BLaER1 treated with 17β-estradiol and CSF1 and Interleukin-3, amounts not matched to agents 10 nM and 100 nM (cell line): Measurements from ENCODE around the gene NOXA1.
A peak's percentile ranks its signal among the peaks of the same experiment; 100 is the strongest.

Source experiments
- H3K27ac ChIP-seq, 11 experiments: shearing (Covaris generic); formaldehyde crosslinking; 2 replicates each; pipeline ENCODE4 v1.8.1; 2022
- H3K27me3 ChIP-seq, 11 experiments: shearing (Covaris generic); formaldehyde crosslinking; 2 replicates each; pipeline ENCODE4 v1.8.1; 2022
- H3K36me3 ChIP-seq, 11 experiments: shearing (Covaris generic); formaldehyde crosslinking; 2 replicates each; pipeline ENCODE4 v1.8.1; 2022
- H3K4me1 ChIP-seq, 10 experiments: shearing (Covaris generic); formaldehyde crosslinking; 2 replicates each; pipeline ENCODE4 v1.8.1; 2022
- H3K4me2 ChIP-seq, 11 experiments: shearing (Covaris generic); formaldehyde crosslinking; 2 replicates each; pipeline ENCODE4 v1.8.1; 2022
- H3K4me3 ChIP-seq, 10 experiments: shearing (Covaris generic); formaldehyde crosslinking; 2 replicates each; pipeline ENCODE4 v1.8.1; 2022
- H3K9ac ChIP-seq, 11 experiments: shearing (Covaris generic); formaldehyde crosslinking; 2 replicates each; pipeline ENCODE4 v1.8.1; 2022
- H3K9me3 ChIP-seq, 11 experiments: shearing (Covaris generic); formaldehyde crosslinking; replicated peaks in 1 of 11; 2 replicates each; pipeline ENCODE4 v1.8.1; 2022
- H4K20me1 ChIP-seq, 11 experiments: shearing (Covaris generic); formaldehyde crosslinking; 2 replicates each; pipeline ENCODE4 v1.8.1; 2022
- Cebpa-rat ChIP-seq, 11 experiments: shearing (Covaris generic); IDR thresholded peaks; 2 replicates each; pipeline ENCODE4 v1.8.1; 2022

Gene NOXA1

GRCh38 chr9:137461316-137461662 is 38.1 kb downstream of the NOXA1 start:
- peak overlapping the region in 10 of 11 experiments; percentile 66 to 100 (median 93); a peak in 20 of 22 replicates for H3K4me2 ChIP-seq
- no peak for TF ChIP-seq Cebpa-rat (IDR thresholded peaks at IDR 0.05)
- H3K4me1 ChIP-seq, result peaks cover 42 to 65% (median 61%) of the 10 kb centered on the region in 10 experiments
- H3K27ac ChIP-seq, result no peak overlapping the region
- H3K4me3 ChIP-seq, result peak overlapping the region in 1 of 10 experiments; percentile 50; a peak in 1 of 20 replicates
- H4K20me1 ChIP-seq, result peaks cover 0 to 40% (median 24%) of the 10 kb centered on the region in 11 experiments; a peak in 19 of 22 replicates
- H3K27me3 ChIP-seq, result peaks cover 0 to 14% (median 12%) of the 10 kb centered on the region in 11 experiments; a peak in 14 of 22 replicates
- H3K9me3 ChIP-seq, result 0 out of 22 replicates have a peak, but pooled peaks cover 0 to 5% (median 0%) of the 10 kb centered on the region in 11 experiments
- H3K9ac ChIP-seq, result no peak overlapping the region
- peaks cover 0 to 14% (median 8%) of the 10 kb centered on the region in 11 experiments; a peak in 11 of 22 replicates for H3K36me3 ChIP-seq

GRCh38 chr9:137461663-137462395 is 38.6 kb downstream of the NOXA1 start:
- H3K9ac ChIP-seq, result peak overlapping the region in 7 of 11 experiments; percentile 3 to 42 (median 16); a peak in 7 of 22 replicates

GRCh38 chr9:137462396-137462985 is 39.3 kb downstream of the NOXA1 start:
- H3K36me3 ChIP-seq, result peaks cover 0 to 3% (median under 1%) of the 10 kb centered on the region in 11 experiments; a peak in 9 of 22 replicates
- peak overlapping the region in 4 of 10 experiments; percentile 16 to 50 (median 42); a peak in 6 of 20 replicates for H3K4me3 ChIP-seq
- peaks cover 30 to 53% (median 49%) of the 10 kb centered on the region in 10 experiments for H3K4me1 ChIP-seq
- 0 out of 22 replicates have a peak, but pooled peaks cover 0 to 5% (median 0%) of the 10 kb centered on the region in 11 experiments for H3K9me3 ChIP-seq
- peak overlapping the region in 5 of 11 experiments; percentile 16 to 48 (median 39); a peak in 7 of 22 replicates for H3K27ac ChIP-seq
- peak overlapping the region in 7 of 11 experiments; percentile 3 to 42 (median 16); a peak in 7 of 22 replicates for H3K9ac ChIP-seq
- H3K27me3 ChIP-seq, result peaks cover 0 to 14% (median 12%) of the 10 kb centered on the region in 11 experiments; a peak in 14 of 22 replicates
- peaks cover 0 to 28% (median 12%) of the 10 kb centered on the region in 11 experiments; a peak in 19 of 22 replicates for H4K20me1 ChIP-seq
- peak overlapping the region; percentile 66 to 99 (median 86) for H3K4me2 ChIP-seq
- no peak for TF ChIP-seq Cebpa-rat (IDR thresholded peaks at IDR 0.05)

More at GRCh38 chr9:137461663-137462395, 38.6 kb downstream of the NOXA1 start:
- peaks cover 37 to 60% (median 56%) of the 10 kb centered on the region in 10 experiments for H3K4me1 ChIP-seq
- peaks cover 0 to 35% (median 19%) of the 10 kb centered on the region in 11 experiments; a peak in 19 of 22 replicates for H4K20me1 ChIP-seq
- H3K27ac ChIP-seq, result peak overlapping the region in 5 of 11 experiments; percentile 16 to 48 (median 39); a peak in 7 of 22 replicates
- H3K4me3 ChIP-seq, result peak overlapping the region in 5 of 10 experiments; percentile 16 to 50 (median 39); a peak in 11 of 20 replicates
- peak overlapping the region; percentile 66 to 99 (median 86) for H3K4me2 ChIP-seq
- peaks cover 0 to 10% (median 7%) of the 10 kb centered on the region in 11 experiments; a peak in 11 of 22 replicates for H3K36me3 ChIP-seq
- H3K9me3 ChIP-seq, result 0 out of 22 replicates have a peak, but pooled peaks cover 0 to 5% (median 0%) of the 10 kb centered on the region in 11 experiments
- H3K27me3 ChIP-seq, result peaks cover 0 to 14% (median 12%) of the 10 kb centered on the region in 11 experiments; a peak in 14 of 22 replicates
- TF ChIP-seq Cebpa-rat (IDR thresholded peaks at IDR 0.05), result no peak

- peaks cover 0 to 20% (median 5%) of the 10 kb centered on the region in 11 experiments; a peak in 19 of 22 replicates for H4K20me1 ChIP-seq
- no peaks in the 10 kb centered on the region for H3K36me3 ChIP-seq
- peaks cover 23 to 49% (median 41%) of the 10 kb centered on the region in 10 experiments for H3K4me1 ChIP-seq
- H3K9ac ChIP-seq, result no peak overlapping the region
- H3K27ac ChIP-seq, result peak overlapping the region in 1 of 11 experiments; percentile 41; a peak in 1 of 22 replicates
- H3K4me3 ChIP-seq, result no peak overlapping the region
- TF ChIP-seq Cebpa-rat (IDR thresholded peaks at IDR 0.05), result no peak
- peaks cover 0 to 14% (median 12%) of the 10 kb centered on the region in 11 experiments; a peak in 14 of 22 replicates for H3K27me3 ChIP-seq
- peak overlapping the region in 9 of 11 experiments; percentile 66 to 99 (median 88); a peak in 16 of 22 replicates for H3K4me2 ChIP-seq
- H3K9me3 ChIP-seq, result 0 out of 22 replicates have a peak, but pooled peaks cover 0 to 5% (median 0%) of the 10 kb centered on the region in 11 experiments
These were observed 40.1 kb downstream of the NOXA1 start for GRCh38 chr9:137462986-137463930.

- Histone ChIP-seq H3K36me3 (no peaks in the 10 kb centered on the region), H3K9ac (no peak overlapping the region), H3K4me1 (peaks cover 20 to 51% (median 38%) of the 10 kb centered on the region in 10 experiments), H3K9me3 (0 out of 22 replicates have a peak, but pooled peaks cover 0 to 5% (median 0%) of the 10 kb centered on the region in 11 experiments), H3K27me3 (peaks cover 0 to 14% (median 12%) of the 10 kb centered on the region in 11 experiments; a peak in 14 of 22 replicates), H3K4me2 (no peak overlapping the region), H4K20me1 (peaks cover 0 to 15% (median 0%) of the 10 kb centered on the region in 11 experiments; a peak in 2 of 22 replicates), H3K27ac (no peak overlapping the region), H3K4me3 (no peak overlapping the region)
- no peak for TF ChIP-seq Cebpa-rat (IDR thresholded peaks at IDR 0.05)
These were observed 40.7 kb downstream of the NOXA1 start for GRCh38 chr9:137463931-137464290.

GRCh38 chr9:137464291-137464999 is 41.3 kb downstream of the NOXA1 start:
- Histone ChIP-seq H3K9me3 (0 out of 22 replicates have a peak, but pooled peaks cover 0 to 5% (median 0%) of the 10 kb centered on the region in 11 experiments), H3K9ac (no peak overlapping the region), H3K4me3 (no peak overlapping the region), H4K20me1 (peaks cover 0 to 15% (median 0%) of the 10 kb centered on the region in 11 experiments; a peak in 1 of 22 replicates), H3K36me3 (no peaks in the 10 kb centered on the region), H3K27me3 (peaks cover 0 to 14% (median 12%) of the 10 kb centered on the region in 11 experiments; a peak in 14 of 22 replicates), H3K4me2 (no peak overlapping the region), H3K27ac (no peak overlapping the region), H3K4me1 (peaks cover 18 to 55% (median 39%) of the 10 kb centered on the region in 10 experiments)
- no peak for TF ChIP-seq Cebpa-rat (IDR thresholded peaks at IDR 0.05)
